ENCODE measurements around the gene BIN1. TPM values are rescaled to one million over a fixed set of nuclear protein-coding genes. Genes with fewer than 3 reads are reported as not detected.

BIN1 gene
- total RNA-seq, 2 experiments from 2014 or later = 95.2 to 102 TPM

GRCh38 chr2:127048969-127049897 is 57.7 kb downstream of the BIN1 start:
- CTCF ChIA-PET = interaction anchor here (1.0 to 2.3 kb wide), 4 partner anchors 10 to 77 kb away, joined by 7 to 8 read pairs (median 8); no protein-coding TSS in a partner anchor
- no peaks in the 10 kb centered on the region for H3K27me3 Mint-ChIP-seq
- peaks cover 6% of the 10 kb centered on the region for H3K36me3 Mint-ChIP-seq (ENCODE audit: low read depth)
- TF ChIP-seq CTCF (IDR thresholded peaks at IDR 0.05) = no peak
- no peak for DNase-seq
- POLR2A ChIA-PET = no interaction called here
- intact Hi-C loops (cut with micrococcal nuclease) = no loop called here
- H3K9me3 Mint-ChIP-seq = no peaks in the 10 kb centered on the region
- no peak overlapping the region for H3K4me3 Mint-ChIP-seq
- no peak for ATAC-seq
- H3K27ac Mint-ChIP-seq = no peak overlapping the region
- H3K4me1 Mint-ChIP-seq (ENCODE audit: low read depth) = peaks cover 2% of the 10 kb centered on the region

GRCh38 chr2:127048618-127048935 is 58.4 kb downstream of the BIN1 start:
- Mint-ChIP-seq H3K9me3 (no peaks in the 10 kb centered on the region), H3K27ac (no peak overlapping the region), H3K4me3 (no peak overlapping the region), H3K36me3 (ENCODE audit: low read depth) (peaks cover 3% of the 10 kb centered on the region), H3K27me3 (no peaks in the 10 kb centered on the region), H3K4me1 (ENCODE audit: low read depth) (peaks cover 2% of the 10 kb centered on the region)
- TF ChIP-seq CTCF (IDR thresholded peaks at IDR 0.05) = no peak
- ATAC-seq (no peak), DNase-seq (no peak)
- POLR2A ChIA-PET = no interaction called here
- CTCF ChIA-PET = no interaction called here
- intact Hi-C loops (cut with micrococcal nuclease) = no loop called here

- no peaks in the 10 kb centered on the region for H3K9me3 Mint-ChIP-seq
- DNase-seq = no peak
- no peaks in the 10 kb centered on the region for H3K27me3 Mint-ChIP-seq
- ATAC-seq = no peak
- no peak overlapping the region for H3K27ac Mint-ChIP-seq
- TF ChIP-seq CTCF (IDR thresholded peaks at IDR 0.05) = no peak
- ChIA-PET POLR2A (no interaction called here), CTCF (no interaction called here)
- intact Hi-C loops (cut with micrococcal nuclease) = no loop called here
- H3K36me3 Mint-ChIP-seq (ENCODE audit: low read depth) = peaks cover 3% of the 10 kb centered on the region
- H3K4me3 Mint-ChIP-seq = no peak overlapping the region
- H3K4me1 Mint-ChIP-seq (ENCODE audit: low read depth) = peaks cover 2% of the 10 kb centered on the region
Observed at GRCh38 chr2:127047716-127048617, 59.0 kb downstream of the BIN1 start.

GRCh38 chr2:127047054-127047453 is 59.9 kb downstream of the BIN1 start:
- intact Hi-C loops (cut with micrococcal nuclease) = no loop called here
- Mint-ChIP-seq H3K36me3 (ENCODE audit: low read depth) (peaks cover 2% of the 10 kb centered on the region), H3K4me3 (no peak overlapping the region), H3K9me3 (no peaks in the 10 kb centered on the region), H3K27me3 (no peaks in the 10 kb centered on the region), H3K4me1 (ENCODE audit: low read depth) (peaks cover 2% of the 10 kb centered on the region), H3K27ac (no peak overlapping the region)
- ATAC-seq (no peak), DNase-seq (no peak)
- ChIA-PET POLR2A (no interaction called here), CTCF (no interaction called here)
- TF ChIP-seq CTCF (IDR thresholded peaks at IDR 0.05) = no peak

GRCh38 chr2:127046579-127046978 is 60.4 kb downstream of the BIN1 start:
- no peak for DNase-seq
- ChIA-PET CTCF (no interaction called here), POLR2A (interaction anchor here (1.0 kb wide), 2 partner anchors 16 to 25 kb away, joined by 3 read pairs; no protein-coding TSS in a partner anchor)
- no peak for ATAC-seq
- intact Hi-C loops (cut with micrococcal nuclease) = no loop called here
- Mint-ChIP-seq H3K4me3 (no peak overlapping the region), H3K4me1 (ENCODE audit: low read depth) (peaks cover 2% of the 10 kb centered on the region), H3K27ac (no peak overlapping the region), H3K36me3 (ENCODE audit: low read depth) (peaks cover 2% of the 10 kb centered on the region), H3K27me3 (no peaks in the 10 kb centered on the region), H3K9me3 (no peaks in the 10 kb centered on the region)
- TF ChIP-seq CTCF (IDR thresholded peaks at IDR 0.05) = no peak
